SK-N-MC (cell line): ENCODE data around the gene CSF2.

ENCODE experiments used
- EZH2 ChIP-seq: fragments of 200-600 bp; sonication (generic); IDR thresholded peaks from one replicate; pipeline ENCODE4 v1.6.1; 2017; ENCODE audit warnings: antibody characterized with exemption
- POLR2AphosphoS5 ChIP-seq: IDR thresholded peaks from 2 replicates; pipeline ENCODE4 v1.6.1; 2012; ENCODE audit warnings: mild to moderate bottlenecking, low read depth, low read length, borderline replicate concordance

- TF ChIP-seq EZH2 (no peak), POLR2AphosphoS5 (no peak)
Measured at GRCh38 chr5:132090107-132090506, 16.5 kb downstream of the CSF2 start.
